Effector memory CD4-positive, alpha-beta T cell (primary cell): ENCODE measurements around the gene TLDC2.
"Not testable (repeated sequence)": the region's sequence is repeated elsewhere in the genome, so short reads cannot be mapped to it uniquely, and the experiment has no call there.

Experiments used
- DNase-seq, 3 donors: peaks; one replicate each; pipeline ENCODE4 v3.0.0-alpha.2; 2020
- H3K27ac ChIP-seq: 2 replicates; pipeline ENCODE4 v1.7.0; 2013; ENCODE audit warnings: mild to moderate bottlenecking, low read length, moderate library complexity; ENCODE audit not compliant: insufficient read depth, poor library complexity, severe bottlenecking
- H3K27me3 ChIP-seq: replicated peaks from 2 replicates; pipeline ENCODE4 v1.7.0; 2013; ENCODE audit warnings: mild to moderate bottlenecking, low read length; ENCODE audit not compliant: insufficient read depth, control insufficient read depth, poor library complexity, severe bottlenecking
- H3K36me3 ChIP-seq: 2 replicates; pipeline ENCODE4 v1.7.0; 2013; ENCODE audit warnings: mild to moderate bottlenecking, low read length, moderate library complexity; ENCODE audit not compliant: control insufficient read depth, insufficient read depth
- H3K4me1 ChIP-seq: 2 replicates; pipeline ENCODE4 v1.7.0; 2013; ENCODE audit warnings: low read length, mild to moderate bottlenecking; ENCODE audit not compliant: control insufficient read depth, insufficient read depth, poor library complexity, severe bottlenecking
- H3K4me3 ChIP-seq: 2 replicates; pipeline ENCODE4 v1.7.0; 2013; ENCODE audit warnings: low read length, low read depth, mild to moderate bottlenecking; ENCODE audit not compliant: insufficient read depth, poor library complexity, severe bottlenecking
- H3K9me3 ChIP-seq: 2 replicates; pipeline ENCODE4 v1.7.0; 2013; ENCODE audit warnings: mild to moderate bottlenecking, low read length, moderate library complexity; ENCODE audit not compliant: control insufficient read depth

TLDC2 gene

GRCh38 chr20:36904690-36905089 lies 28.8 kb downstream of the TLDC2 start:
- Histone ChIP-seq H3K27ac (no peak overlapping the region), H3K27me3 (no peaks in the 10 kb centered on the region), H3K9me3 (no peaks in the 10 kb centered on the region), H3K4me3 (no peak overlapping the region), H3K4me1 (no peaks in the 10 kb centered on the region), H3K36me3 (peaks cover 80% of the 10 kb centered on the region)
- no peak for DNase-seq

- peaks cover 82% of the 10 kb centered on the region for H3K36me3 ChIP-seq
- H3K4me3 ChIP-seq, H3K27ac ChIP-seq, H3K27me3 ChIP-seq, DNase-seq, H3K9me3 ChIP-seq, H3K4me1 ChIP-seq: not testable (repeated sequence)
Observed at GRCh38 chr20:36905566-36905965, 29.6 kb downstream of the TLDC2 start.

GRCh38 chr20:36906086-36906485 lies 30.1 kb downstream of the TLDC2 start:
- peaks cover 83% of the 10 kb centered on the region for H3K36me3 ChIP-seq
- H3K27ac ChIP-seq, H3K27me3 ChIP-seq, H3K4me3 ChIP-seq, DNase-seq, H3K9me3 ChIP-seq, H3K4me1 ChIP-seq: not testable (repeated sequence)

DNA sequence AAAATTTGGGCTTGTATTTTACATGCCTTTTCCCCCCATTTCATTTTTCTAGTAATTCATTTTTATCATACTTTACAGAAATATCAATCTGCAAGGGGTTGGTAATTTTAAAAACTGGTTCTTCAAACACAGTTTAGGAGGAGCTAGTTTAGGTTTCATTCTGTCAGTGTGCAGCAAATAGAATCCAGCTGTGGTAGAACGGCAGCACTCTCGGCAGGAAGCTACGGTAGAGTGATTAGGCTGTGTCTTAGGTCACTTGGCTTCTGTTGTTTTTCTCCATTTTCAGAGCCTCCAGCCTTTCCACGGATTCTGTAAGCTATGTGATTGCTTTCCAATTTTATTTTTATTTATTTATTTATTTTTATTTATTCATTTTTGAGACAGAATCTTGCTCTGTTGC lies 32.7 kb downstream of the TLDC2 start:
- no peak for DNase-seq
- H3K4me3 ChIP-seq: no peak overlapping the region
- H3K27me3 ChIP-seq: no peaks in the 10 kb centered on the region
- H3K27ac ChIP-seq: no peak overlapping the region
- no peaks in the 10 kb centered on the region for H3K4me1 ChIP-seq
- peaks cover 83% of the 10 kb centered on the region for H3K36me3 ChIP-seq
- H3K9me3 ChIP-seq: no peaks in the 10 kb centered on the region

- no peaks in the 10 kb centered on the region for H3K9me3 ChIP-seq
- DNase-seq: no peak
- H3K4me3 ChIP-seq: no peak overlapping the region
- H3K4me1 ChIP-seq: no peaks in the 10 kb centered on the region
- H3K27me3 ChIP-seq: no peaks in the 10 kb centered on the region
- peaks cover 88% of the 10 kb centered on the region for H3K36me3 ChIP-seq
- no peak overlapping the region for H3K27ac ChIP-seq
Observed at GRCh38 chr20:36916199-36916598, 40.3 kb downstream of the TLDC2 start.

DNA sequence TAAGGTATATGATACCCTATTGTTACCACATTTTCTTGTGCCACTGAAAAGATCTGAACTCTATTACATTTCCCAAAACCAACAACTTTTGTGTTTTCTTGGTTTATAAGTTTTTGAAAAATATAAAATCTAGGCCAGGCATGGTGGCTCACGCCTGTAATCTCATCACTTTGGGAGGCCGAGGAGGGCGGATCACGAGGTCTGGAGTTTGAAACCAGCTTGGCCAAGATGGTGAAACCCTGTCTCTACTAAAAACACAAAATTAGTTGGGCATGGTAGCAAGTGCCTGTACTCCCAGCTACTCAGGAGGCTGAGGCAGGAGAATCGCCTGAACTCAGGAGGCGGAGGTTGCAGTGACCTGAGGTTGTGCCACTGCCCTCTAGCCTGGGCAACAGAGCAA lies 41.3 kb downstream of the TLDC2 start:
- Histone ChIP-seq H3K27me3 (no peaks in the 10 kb centered on the region), H3K27ac (no peak overlapping the region), H3K4me3 (no peak overlapping the region), H3K4me1 (no peaks in the 10 kb centered on the region), H3K9me3 (no peaks in the 10 kb centered on the region), H3K36me3 (peaks cover 84% of the 10 kb centered on the region)
- DNase-seq: no peak

GRCh38 chr20:36917943-36918342 lies 42.0 kb downstream of the TLDC2 start:
- no peak overlapping the region for H3K27ac ChIP-seq
- H3K27me3 ChIP-seq: no peaks in the 10 kb centered on the region
- DNase-seq: no peak
- no peaks in the 10 kb centered on the region for H3K9me3 ChIP-seq
- peaks cover 82% of the 10 kb centered on the region for H3K36me3 ChIP-seq
- H3K4me1 ChIP-seq: no peaks in the 10 kb centered on the region
- no peak overlapping the region for H3K4me3 ChIP-seq

- Histone ChIP-seq H3K4me1 (no peaks in the 10 kb centered on the region), H3K9me3 (no peaks in the 10 kb centered on the region), H3K27me3 (no peaks in the 10 kb centered on the region), H3K36me3 (peaks cover 88% of the 10 kb centered on the region), H3K4me3 (no peak overlapping the region), H3K27ac (peak overlapping the region; percentile 18)
- no peak for DNase-seq
Observed at GRCh38 chr20:36919715-36920333, 43.9 kb downstream of the TLDC2 start.

DNA sequence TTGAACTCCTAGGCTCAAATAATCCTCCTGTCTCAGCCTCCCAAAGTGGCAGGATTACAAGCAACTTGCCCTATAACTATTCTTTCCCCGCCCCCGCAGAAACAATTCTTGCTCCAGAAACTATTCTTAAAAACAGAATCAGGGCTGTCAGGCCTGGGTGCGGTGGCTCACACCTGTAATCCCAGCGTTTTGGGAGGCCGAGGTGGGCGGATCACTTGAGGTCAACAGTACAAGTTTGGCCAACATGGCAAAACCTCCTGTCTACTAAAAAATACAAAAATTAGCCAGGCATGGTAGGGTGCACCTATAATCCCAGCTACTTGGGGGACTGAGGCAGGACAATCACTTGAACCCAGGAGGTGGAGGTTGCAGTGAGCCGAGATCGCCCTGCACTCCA lies 44.4 kb downstream of the TLDC2 start:
- Histone ChIP-seq H3K27ac (peak overlapping the region; percentile 0), H3K4me1 (no peaks in the 10 kb centered on the region), H3K4me3 (no peak overlapping the region), H3K27me3 (no peaks in the 10 kb centered on the region), H3K9me3 (no peaks in the 10 kb centered on the region), H3K36me3 (peaks cover 88% of the 10 kb centered on the region)
- DNase-seq: no peak

DNA sequence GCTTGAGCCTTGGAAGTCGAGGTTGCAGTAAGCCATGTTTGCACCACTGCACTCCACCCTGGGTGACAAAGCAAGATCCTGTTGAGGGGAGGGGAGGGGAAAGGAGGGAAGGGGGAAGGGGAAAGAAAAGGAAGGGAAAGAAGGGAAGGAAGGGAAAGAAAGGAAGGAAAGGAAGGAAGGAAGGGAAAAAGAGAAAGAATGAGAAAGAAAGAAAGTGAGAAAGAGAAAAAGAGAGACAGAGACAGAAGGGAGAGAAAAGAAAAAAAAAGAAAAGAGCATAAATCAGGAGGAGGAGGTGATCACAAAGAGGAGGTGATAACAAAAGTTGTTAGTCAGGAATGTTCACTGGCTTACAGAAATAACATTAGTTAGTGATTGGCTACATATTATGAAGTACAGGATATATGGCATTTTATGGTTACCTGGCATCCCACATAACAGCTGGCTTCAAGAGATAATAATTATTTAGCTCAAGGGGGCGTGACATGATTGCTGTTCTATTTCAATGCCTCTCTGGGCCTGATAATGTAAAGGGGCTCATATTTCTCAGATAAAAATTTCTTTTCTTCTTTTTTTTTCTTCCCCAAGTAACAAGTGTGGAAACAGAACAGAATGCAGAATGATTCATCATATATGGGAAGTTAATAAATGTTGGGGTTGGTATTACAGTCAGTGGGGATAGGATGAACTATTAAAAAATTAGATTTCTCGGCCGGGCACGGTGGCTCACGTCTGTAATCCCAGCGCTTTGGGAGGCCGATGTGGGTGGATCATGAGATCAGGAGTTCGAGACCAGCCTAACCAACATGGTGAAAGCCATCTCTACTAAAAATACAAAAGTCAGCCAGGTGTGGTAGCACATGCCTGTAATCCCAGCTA lies 48.5 kb downstream of the TLDC2 start:
- no peak for DNase-seq
- Histone ChIP-seq H3K27ac (no peak overlapping the region), H3K36me3 (peaks cover 81% of the 10 kb centered on the region), H3K9me3 (no peaks in the 10 kb centered on the region), H3K4me3 (no peak overlapping the region), H3K27me3 (no peaks in the 10 kb centered on the region), H3K4me1 (peaks cover 5% of the 10 kb centered on the region)
